GM21737 (cell line): ENCODE results near the gene NRG3.

Experiments used
- ATAC-seq: cut with Tn5 transposase; IDR thresholded peaks from one replicate; pipeline ENCODE4 v1.9.1; 2021; ENCODE audit warnings: mild to moderate bottlenecking, moderate library complexity; ENCODE audit not compliant: unreplicated experiment

Gene NRG3

GRCh38 chr10:82210331-82210730 is 335.3 kb downstream of the NRG3 start:
- no peak for ATAC-seq

DNA sequence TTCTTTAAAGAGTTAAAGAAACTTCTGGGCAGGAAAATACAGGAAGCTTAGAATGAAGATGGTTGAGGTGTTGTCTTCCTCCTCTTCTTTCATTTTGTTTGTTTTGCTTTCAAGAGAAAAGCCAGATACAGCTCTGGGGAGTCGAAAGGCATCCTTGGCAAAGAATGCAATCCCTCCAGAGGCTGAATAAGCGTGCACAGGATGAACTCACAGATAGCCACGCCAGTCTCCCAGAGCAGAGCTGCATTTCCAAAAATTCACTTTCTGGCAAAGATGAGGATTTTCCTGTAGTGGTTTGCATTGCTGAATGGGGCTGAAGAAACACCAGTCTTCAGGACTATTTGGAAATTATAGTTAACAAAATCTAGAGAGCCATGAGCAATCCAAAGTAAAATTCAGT is 336.4 kb downstream of the NRG3 start:
- no peak for ATAC-seq

DNA sequence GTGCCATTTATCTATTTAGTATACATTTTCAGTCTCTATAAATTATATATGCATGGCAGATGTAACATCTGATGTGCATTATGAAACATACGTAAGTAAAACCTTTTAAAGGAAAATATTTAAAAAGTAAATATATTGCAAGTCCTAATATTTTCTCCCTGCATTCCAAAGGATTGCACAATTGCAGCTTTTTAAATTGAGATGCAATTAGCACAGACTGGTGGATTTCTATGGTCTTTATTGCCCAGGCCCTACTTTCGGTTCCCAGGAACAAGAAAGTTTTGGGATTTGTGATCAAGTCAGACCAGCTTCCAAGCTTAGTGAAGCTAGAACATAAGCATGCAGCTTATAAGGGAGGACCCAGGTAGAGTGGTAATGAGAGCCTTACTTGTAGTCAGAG is 337.8 kb downstream of the NRG3 start:
- no peak for ATAC-seq

- ATAC-seq = no peak
Measured at GRCh38 chr10:82213784-82214183, 338.8 kb downstream of the NRG3 start.

- ATAC-seq = no peak
Measured at GRCh38 chr10:82221056-82221455, 346.1 kb downstream of the NRG3 start.

DNA sequence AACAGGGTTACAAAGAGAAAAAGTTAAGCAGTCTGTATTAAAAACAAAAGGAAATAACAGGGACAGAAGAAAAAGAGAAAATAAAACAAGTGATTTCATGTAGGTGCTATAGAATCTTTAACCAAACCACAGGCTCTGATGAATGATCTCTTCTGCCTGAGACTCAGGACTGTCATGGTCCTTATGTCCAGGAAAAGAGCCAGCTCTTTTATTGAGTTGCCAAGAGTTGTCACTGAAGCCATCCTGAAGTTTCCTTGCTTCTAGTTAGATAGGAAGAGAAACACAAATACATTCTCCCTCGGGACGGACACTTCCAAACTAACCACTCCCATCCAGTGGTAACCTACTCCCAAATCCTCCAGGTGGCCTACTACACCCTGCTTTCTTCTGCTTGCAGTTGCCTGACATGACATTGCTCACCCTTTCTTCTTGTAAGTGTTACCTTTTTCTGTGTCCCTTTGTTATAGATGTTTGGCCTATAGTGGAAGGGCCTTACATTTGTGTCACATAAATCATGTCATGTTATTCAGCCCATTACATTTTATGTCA is 346.7 kb downstream of the NRG3 start:
- no peak for ATAC-seq

GRCh38 chr10:82228701-82229100 is 353.7 kb downstream of the NRG3 start:
- no peak for ATAC-seq

DNA sequence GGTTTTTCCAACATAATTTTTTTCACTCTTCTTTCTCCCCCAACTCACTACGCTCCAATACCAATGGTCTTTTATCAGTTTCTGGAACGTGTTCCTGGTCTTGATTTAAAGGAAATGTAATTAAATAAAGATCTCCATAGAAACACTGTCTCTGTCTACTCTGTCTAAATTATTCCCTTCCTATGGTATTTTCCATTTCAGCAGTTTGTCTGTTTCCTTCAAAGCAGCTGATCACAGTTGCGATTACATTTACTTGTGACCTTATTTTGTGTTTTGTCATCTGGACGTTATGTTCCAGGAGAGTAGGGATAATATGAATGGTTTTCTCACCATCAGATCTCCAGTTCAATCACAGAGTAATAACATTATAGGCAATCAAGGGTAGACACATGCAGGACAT is 359.2 kb downstream of the NRG3 start:
- no peak for ATAC-seq

DNA sequence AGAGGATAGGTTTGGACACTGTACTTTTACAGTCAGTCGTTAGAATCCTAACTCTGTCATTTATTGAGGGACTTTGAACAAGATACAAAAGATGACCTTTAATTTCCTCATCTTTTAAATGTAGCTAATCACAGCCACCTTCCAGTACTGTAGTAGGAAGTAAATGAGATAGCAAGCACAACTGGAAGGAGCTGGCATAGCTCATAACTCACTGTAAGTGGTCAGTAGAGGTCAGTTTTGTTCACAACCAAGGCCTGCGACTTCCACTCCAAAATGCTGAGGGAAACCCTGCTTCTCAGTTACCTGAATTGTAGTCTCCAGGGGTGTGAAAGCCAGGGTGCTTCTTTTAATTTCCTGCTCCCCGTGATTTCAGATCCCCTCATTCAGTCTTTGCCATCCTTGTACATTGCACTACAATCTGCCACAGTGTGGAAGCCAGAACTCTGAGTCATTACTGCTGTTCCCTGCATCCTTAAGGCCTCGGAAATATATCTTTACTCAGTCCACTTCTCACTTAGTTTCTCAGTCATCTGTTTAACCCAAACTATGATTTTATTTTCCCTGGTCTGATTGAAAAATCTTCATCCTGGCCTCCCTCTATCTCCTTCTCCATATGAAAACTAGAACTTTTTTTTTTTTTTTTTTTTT is 361.2 kb downstream of the NRG3 start:
- no peak for ATAC-seq

DNA sequence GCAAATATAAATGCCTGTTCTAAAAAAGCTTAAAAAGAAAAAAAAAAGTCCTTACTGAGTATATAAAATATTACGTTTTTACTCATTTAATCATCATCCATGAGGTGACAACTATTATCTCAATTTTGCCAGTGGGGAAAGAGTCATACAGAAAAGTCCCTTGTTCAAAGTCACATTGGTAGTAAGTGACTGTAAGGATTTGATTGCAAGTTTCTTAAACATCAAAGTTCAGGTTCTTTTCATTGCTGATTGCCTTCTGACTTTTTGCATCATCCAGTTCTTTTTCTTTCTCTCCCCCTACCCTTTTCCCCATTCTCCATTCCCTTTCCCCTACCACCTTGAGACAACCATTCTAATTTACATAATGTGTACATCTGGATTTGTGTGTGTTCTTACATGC is 363.3 kb downstream of the NRG3 start:
- no peak for ATAC-seq

GRCh38 chr10:82240408-82240807 is 365.4 kb downstream of the NRG3 start:
- no peak for ATAC-seq

- no peak for ATAC-seq
Measured at GRCh38 chr10:82242778-82243177, 367.8 kb downstream of the NRG3 start.

GRCh38 chr10:82245157-82245556 is 370.2 kb downstream of the NRG3 start:
- ATAC-seq = no peak

DNA sequence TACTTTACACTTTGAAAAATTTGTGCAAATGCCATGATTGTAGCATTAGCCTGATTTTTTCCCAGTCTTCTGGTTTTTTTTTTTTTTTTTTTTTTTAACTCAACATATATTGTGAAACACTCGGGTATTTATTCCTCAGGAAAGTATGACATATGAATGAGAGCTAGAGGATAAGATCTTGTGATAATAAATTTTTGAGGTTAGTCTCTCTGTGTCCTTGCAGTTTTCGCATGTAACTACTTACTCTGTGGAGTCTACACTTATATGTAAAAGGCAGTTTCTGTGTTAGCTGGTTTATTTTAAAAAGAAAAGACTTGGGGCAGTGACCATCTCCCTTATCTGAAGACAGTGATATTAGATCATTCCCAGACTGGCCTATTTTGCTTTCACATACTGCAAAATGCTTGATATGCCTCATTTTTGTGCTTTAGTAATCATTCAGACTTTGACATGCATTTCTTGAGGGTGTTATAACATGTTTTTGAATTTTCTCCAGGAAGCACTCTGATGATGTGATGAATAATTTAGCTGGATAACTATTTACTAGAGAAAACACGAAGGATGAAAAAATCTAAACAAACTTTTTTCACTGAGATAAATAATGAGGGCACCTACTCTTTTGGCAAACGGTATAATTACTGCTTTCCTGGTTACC is 371.0 kb downstream of the NRG3 start:
- no peak for ATAC-seq

DNA sequence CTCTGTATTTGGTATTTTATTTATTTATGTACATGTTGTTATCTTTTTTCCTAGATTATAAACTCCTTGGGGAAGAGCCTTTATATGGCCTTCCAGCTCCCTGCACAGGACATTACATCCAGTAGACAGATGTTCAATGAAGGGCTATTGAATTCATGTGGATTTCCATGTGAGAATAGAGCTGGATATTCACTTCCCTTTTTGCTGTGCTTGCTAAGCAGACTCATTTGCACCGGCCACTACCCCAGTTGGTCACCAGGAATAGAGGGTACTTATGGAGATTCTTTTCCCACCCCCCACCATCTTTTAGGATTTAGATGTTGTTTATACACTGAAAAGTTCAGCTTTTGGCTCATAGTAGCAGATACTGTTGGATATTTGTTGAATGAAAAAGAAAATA is 374.1 kb downstream of the NRG3 start:
- ATAC-seq = no peak

GRCh38 chr10:82251222-82251906 is 376.4 kb downstream of the NRG3 start:
- no peak for ATAC-seq

GRCh38 chr10:82252081-82252480 is 377.1 kb downstream of the NRG3 start:
- no peak for ATAC-seq

DNA sequence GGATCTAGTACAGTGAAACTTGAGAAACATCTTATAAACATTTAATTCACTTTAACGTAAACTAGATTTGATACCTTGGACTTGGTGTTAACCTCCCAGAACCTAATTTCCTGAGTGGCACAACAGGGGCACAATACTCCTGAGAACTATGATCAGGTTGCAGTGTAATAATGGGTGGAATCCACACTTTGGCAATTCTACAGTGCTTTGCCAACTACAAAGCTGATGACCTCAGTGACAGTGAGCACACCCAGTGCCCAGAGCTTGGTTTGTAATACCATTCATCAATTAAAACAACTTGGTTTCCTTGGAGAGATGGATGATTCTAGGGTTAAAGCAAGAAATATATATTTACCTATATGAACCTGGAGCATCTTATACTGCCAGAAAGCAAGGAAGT is 379.2 kb downstream of the NRG3 start:
- no peak for ATAC-seq

GRCh38 chr10:82256275-82256674 is 381.3 kb downstream of the NRG3 start:
- ATAC-seq = no peak

DNA sequence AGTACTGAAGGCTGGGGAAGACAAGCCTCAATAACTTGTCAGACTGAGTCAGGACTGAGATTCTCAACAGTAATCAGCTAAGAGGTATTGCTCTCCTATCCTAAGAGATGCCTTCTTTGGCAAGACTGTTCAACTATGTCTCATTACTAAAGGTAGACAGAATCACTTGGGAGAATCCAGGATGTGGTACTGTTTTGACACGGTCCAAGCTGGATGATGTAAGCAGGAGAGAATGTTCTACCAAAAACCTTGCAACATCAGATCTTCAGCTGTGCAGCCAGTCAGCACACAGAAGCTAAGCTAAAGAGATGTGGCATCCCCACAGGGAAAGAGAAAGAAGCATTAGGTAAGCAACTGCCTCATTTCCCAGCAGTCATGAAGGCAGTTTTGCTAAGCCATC is 391.4 kb downstream of the NRG3 start:
- no peak for ATAC-seq

GRCh38 chr10:82267014-82267413 is 392.0 kb downstream of the NRG3 start:
- ATAC-seq = no peak

DNA sequence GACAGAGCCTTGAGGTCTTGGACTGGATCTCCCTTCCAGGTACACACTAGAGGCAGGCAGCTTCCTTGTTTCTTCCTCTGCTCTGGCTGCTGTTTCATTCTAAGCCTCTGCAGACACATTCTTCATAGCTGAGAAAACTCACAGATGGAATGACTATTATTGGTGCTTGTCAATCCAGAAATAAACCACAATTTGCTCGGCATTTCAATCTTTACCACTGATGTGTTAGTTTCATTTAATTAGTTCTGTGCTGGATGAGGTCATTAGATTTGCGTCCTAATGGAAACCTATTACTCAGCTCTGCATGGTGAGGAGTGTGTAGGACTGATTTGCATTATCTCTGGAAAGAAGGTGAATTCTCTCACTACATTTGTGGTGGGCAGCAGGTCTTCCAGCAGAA is 392.5 kb downstream of the NRG3 start:
- ATAC-seq = no peak
